ENCODE measurements around the gene CENPO.

- TF ChIP-seq CTCF (IDR thresholded peaks at IDR 0.05) (no peak), POLR2A (IDR thresholded peaks at IDR 0.05) (no peak), POLR2AphosphoS5 (IDR thresholded peaks at IDR 0.05) (no peak)
These were observed 1.8 kb upstream of the CENPO start for GRCh38 chr2:24791452-24791851.

All from prostate gland (tissue), 2 donors.